ENCODE results near the gene EPB41L4A. TPM values are rescaled to one million over a fixed set of nuclear protein-coding genes. Genes with fewer than 3 reads are reported as not detected.

The EPB41L4A gene
- total and polyA plus RNA-seq, 2 donors (not counting 1 experiment from before 2014, with no cell fraction given): 0.23 to 0.50 TPM

DNA sequence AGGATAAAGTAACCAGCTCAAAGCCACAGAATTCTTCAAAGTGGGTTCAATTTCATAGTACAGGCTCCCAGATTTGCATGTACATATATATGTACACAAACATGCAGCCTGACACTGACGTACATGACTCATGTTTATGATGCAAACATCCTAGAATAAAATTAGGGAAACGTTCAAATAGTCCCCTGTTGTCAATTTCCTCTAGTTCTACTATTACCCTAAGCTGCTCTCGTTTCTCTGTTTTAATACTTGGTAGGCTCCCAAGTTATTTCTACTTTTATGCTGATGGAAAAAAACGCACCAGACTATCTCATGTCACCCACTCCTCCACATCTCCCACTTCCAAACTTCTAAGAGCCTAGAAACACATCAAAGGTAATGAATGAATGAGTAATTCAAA, 229.7 kb downstream of the EPB41L4A start:
- Histone ChIP-seq H3K4me2 (ENCODE audit: extremely low read depth, insufficient read depth, low read length) (no peak overlapping the region), H3K36me3 (ENCODE audit: control insufficient read depth, insufficient read depth, low read length) (no peaks in the 10 kb centered on the region), H3K27ac (ENCODE audit: insufficient read depth, low read length) (no peak overlapping the region), H3K27me3 (ENCODE audit: control insufficient read depth, insufficient read depth, low read length) (no peaks in the 10 kb centered on the region), H3K4me1 (ENCODE audit: control insufficient read depth, extremely low read depth, insufficient read depth, low read length) (no peaks in the 10 kb centered on the region), H3K4me3 (replicated peaks in 1 of 4; ENCODE audit: control extremely low read depth in 1 of 4, insufficient read depth in 1 of 4, low read depth in 3 of 4, low read length in 4 of 4) (no peak overlapping the region), H3K9me3 (ENCODE audit: control insufficient read depth, insufficient read depth, low read depth, low read length) (no peaks in the 10 kb centered on the region), H4K20me1 (ENCODE audit: control insufficient read depth, extremely low read depth, insufficient read depth, low read length) (no peaks in the 10 kb centered on the region), H3K9ac (ENCODE audit: insufficient read depth, low read length) (no peak overlapping the region), H3K79me2 (ENCODE audit: control insufficient read depth, insufficient read depth, low read length) (no peaks in the 10 kb centered on the region), H2AFZ (ENCODE audit: low read length) (no peak overlapping the region)
- TF ChIP-seq, protein P1, sequence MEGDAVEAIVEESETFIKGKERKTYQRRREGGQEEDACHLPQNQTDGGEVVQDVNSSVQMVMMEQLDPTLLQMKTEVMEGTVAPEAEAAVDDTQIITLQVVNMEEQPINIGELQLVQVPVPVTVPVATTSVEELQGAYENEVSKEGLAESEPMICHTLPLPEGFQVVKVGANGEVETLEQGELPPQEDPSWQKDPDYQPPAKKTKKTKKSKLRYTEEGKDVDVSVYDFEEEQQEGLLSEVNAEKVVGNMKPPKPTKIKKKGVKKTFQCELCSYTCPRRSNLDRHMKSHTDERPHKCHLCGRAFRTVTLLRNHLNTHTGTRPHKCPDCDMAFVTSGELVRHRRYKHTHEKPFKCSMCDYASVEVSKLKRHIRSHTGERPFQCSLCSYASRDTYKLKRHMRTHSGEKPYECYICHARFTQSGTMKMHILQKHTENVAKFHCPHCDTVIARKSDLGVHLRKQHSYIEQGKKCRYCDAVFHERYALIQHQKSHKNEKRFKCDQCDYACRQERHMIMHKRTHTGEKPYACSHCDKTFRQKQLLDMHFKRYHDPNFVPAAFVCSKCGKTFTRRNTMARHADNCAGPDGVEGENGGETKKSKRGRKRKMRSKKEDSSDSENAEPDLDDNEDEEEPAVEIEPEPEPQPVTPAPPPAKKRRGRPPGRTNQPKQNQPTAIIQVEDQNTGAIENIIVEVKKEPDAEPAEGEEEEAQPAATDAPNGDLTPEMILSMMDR (conservative IDR thresholded peaks at IDR 0.05 in 1 of 2, IDR thresholded peaks at IDR 0.05 in 1 of 2; ENCODE audit: low read depth in 1 of 2, low read length in 2 of 2): no peak
- TF ChIP-seq EZH2 (IDR thresholded peaks at IDR 0.05; ENCODE audit: low read length, missing control alignments): no peak
- no peak for DNase-seq (ENCODE audit: low read depth in 2 of 2)

GRCh38 chr5:112186401-112186990, 232.6 kb downstream of the EPB41L4A start:
- Histone ChIP-seq H4K20me1 (ENCODE audit: control insufficient read depth, extremely low read depth, insufficient read depth, low read length) (no peaks in the 10 kb centered on the region), H3K4me1 (ENCODE audit: control insufficient read depth, extremely low read depth, insufficient read depth, low read length) (no peaks in the 10 kb centered on the region), H3K9ac (ENCODE audit: insufficient read depth, low read length) (no peak overlapping the region), H3K4me3 (replicated peaks in 1 of 4; ENCODE audit: control extremely low read depth in 1 of 4, insufficient read depth in 1 of 4, low read depth in 3 of 4, low read length in 4 of 4) (no peak overlapping the region), H3K4me2 (ENCODE audit: extremely low read depth, insufficient read depth, low read length) (no peak overlapping the region), H3K36me3 (ENCODE audit: control insufficient read depth, insufficient read depth, low read length) (no peaks in the 10 kb centered on the region), H3K9me3 (ENCODE audit: control insufficient read depth, insufficient read depth, low read depth, low read length) (no peaks in the 10 kb centered on the region), H2AFZ (ENCODE audit: low read length) (no peak overlapping the region), H3K79me2 (ENCODE audit: control insufficient read depth, insufficient read depth, low read length) (no peaks in the 10 kb centered on the region), H3K27me3 (ENCODE audit: control insufficient read depth, insufficient read depth, low read length) (no peaks in the 10 kb centered on the region), H3K27ac (ENCODE audit: insufficient read depth, low read length) (no peak overlapping the region)
- TF ChIP-seq, protein P1 (conservative IDR thresholded peaks at IDR 0.05 in 1 of 2, IDR thresholded peaks at IDR 0.05 in 1 of 2; ENCODE audit: low read depth in 1 of 2, low read length in 2 of 2): peak; percentile 61 to 67
- TF ChIP-seq EZH2 (IDR thresholded peaks at IDR 0.05; ENCODE audit: low read length, missing control alignments): no peak
- DNase-seq (ENCODE audit: low read depth in 2 of 2): peak; percentile 44 to 56

DNA sequence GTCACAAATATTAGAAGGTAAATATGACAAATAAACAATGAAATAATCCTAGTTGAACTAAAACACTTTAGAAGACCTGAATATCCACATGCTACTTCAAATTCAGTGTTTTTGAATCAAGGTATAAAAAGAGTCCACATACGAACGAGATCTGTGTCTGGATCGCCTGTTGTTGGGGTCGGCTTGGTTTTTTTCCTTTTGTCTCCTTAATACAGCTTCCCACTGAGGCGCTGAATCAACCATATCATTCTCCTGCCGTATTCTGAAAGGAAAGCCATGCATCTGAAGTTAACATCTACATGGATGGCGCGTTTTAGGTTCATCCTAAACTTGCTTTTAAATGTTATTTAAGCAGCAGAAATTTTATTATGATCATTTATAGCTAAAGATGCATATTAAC, 235.2 kb downstream of the EPB41L4A start:
- TF ChIP-seq, protein P1 (conservative IDR thresholded peaks at IDR 0.05 in 1 of 2, IDR thresholded peaks at IDR 0.05 in 1 of 2; ENCODE audit: low read depth in 1 of 2, low read length in 2 of 2): no peak
- no peak for TF ChIP-seq EZH2 (IDR thresholded peaks at IDR 0.05; ENCODE audit: low read length, missing control alignments)
- no peaks in the 10 kb centered on the region for H3K9me3 ChIP-seq (ENCODE audit: control insufficient read depth, insufficient read depth, low read depth, low read length)
- H3K9ac ChIP-seq (ENCODE audit: insufficient read depth, low read length): no peak overlapping the region
- H3K4me3 ChIP-seq (replicated peaks in 1 of 4; ENCODE audit: control extremely low read depth in 1 of 4, insufficient read depth in 1 of 4, low read depth in 3 of 4, low read length in 4 of 4): no peak overlapping the region
- H3K27ac ChIP-seq (ENCODE audit: insufficient read depth, low read length): no peak overlapping the region
- H3K27me3 ChIP-seq (ENCODE audit: control insufficient read depth, insufficient read depth, low read length): no peaks in the 10 kb centered on the region
- H4K20me1 ChIP-seq (ENCODE audit: control insufficient read depth, extremely low read depth, insufficient read depth, low read length): no peaks in the 10 kb centered on the region
- H3K4me2 ChIP-seq (ENCODE audit: extremely low read depth, insufficient read depth, low read length): no peak overlapping the region
- H3K79me2 ChIP-seq (ENCODE audit: control insufficient read depth, insufficient read depth, low read length): no peaks in the 10 kb centered on the region
- H3K36me3 ChIP-seq (ENCODE audit: control insufficient read depth, insufficient read depth, low read length): no peaks in the 10 kb centered on the region
- DNase-seq (ENCODE audit: low read depth in 2 of 2): no peak
- H2AFZ ChIP-seq (ENCODE audit: low read length): no peak overlapping the region
- H3K4me1 ChIP-seq (ENCODE audit: control insufficient read depth, extremely low read depth, insufficient read depth, low read length): no peaks in the 10 kb centered on the region

Measured in fibroblast of lung (primary cell).